Peyer's patch (tissue), 4 donors: Measurements from ENCODE around the gene SNRPD3.

ENCODE experiments used
- CTCF ChIP-seq, 6 experiments: fragments of 450-650 bp in 4 of 6; fragments of 200-600 bp in 2 of 6; sonication (generic) in 1 of 6; IDR thresholded peaks; one replicate each; pipeline ENCODE4 v1.5.1; 2017 to 2019; ENCODE audit warnings: antibody characterized with exemption in 6 of 6, mild to moderate bottlenecking in 3 of 6, moderate library complexity in 1 of 6
- POLR2A ChIP-seq, 2 donors: fragments of 450-650 bp; IDR thresholded peaks; one replicate each; pipeline ENCODE4 v1.5.1; 2017; ENCODE audit warnings: antibody characterized with exemption in 2 of 2, mild to moderate bottlenecking in 2 of 2, moderate library complexity in 2 of 2

GRCh38 chr22:24576778-24577177, 21.0 kb downstream of the SNRPD3 start:
- no peak for TF ChIP-seq POLR2A (IDR thresholded peaks at IDR 0.05)
- TF ChIP-seq CTCF (IDR thresholded peaks at IDR 0.05) = no peak
